GM21528 (cell line): ENCODE data around the gene HSD17B13.
"Not testable (repeated sequence)": the region's sequence is repeated elsewhere in the genome, so short reads cannot be mapped to it uniquely, and the experiment has no call there.

Experiments used
- ATAC-seq: cut with Tn5 transposase; IDR thresholded peaks from one replicate; pipeline ENCODE4 v1.9.1; 2021; ENCODE audit warnings: mild to moderate bottlenecking, moderate library complexity; ENCODE audit not compliant: unreplicated experiment, low FRiP score

Gene HSD17B13

GRCh38 chr4:87317527-87317926 lies 5.2 kb downstream of the HSD17B13 start:
- no peak for ATAC-seq

GRCh38 chr4:87316961-87317360 lies 5.7 kb downstream of the HSD17B13 start:
- no peak for ATAC-seq

- ATAC-seq = not testable (repeated sequence)
Observed at GRCh38 chr4:87315000-87315399, 7.7 kb downstream of the HSD17B13 start.

- no peak for ATAC-seq
Observed at GRCh38 chr4:87313756-87314155, 8.9 kb downstream of the HSD17B13 start.

- no peak for ATAC-seq
Observed at GRCh38 chr4:87311684-87312083, 11.0 kb downstream of the HSD17B13 start.

GRCh38 chr4:87310691-87311335 lies 11.9 kb downstream of the HSD17B13 start:
- ATAC-seq = no peak

- ATAC-seq = no peak
Observed at GRCh38 chr4:87309625-87310024, 13.1 kb downstream of the HSD17B13 start.

- no peak for ATAC-seq
Observed at GRCh38 chr4:87306056-87306455, 16.6 kb downstream of the HSD17B13 start.

GRCh38 chr4:87305562-87305961 lies 17.1 kb downstream of the HSD17B13 start:
- ATAC-seq = no peak

GRCh38 chr4:87304745-87305432 lies 17.8 kb downstream of the HSD17B13 start:
- ATAC-seq = no peak

GRCh38 chr4:87299898-87300297 lies 22.8 kb downstream of the HSD17B13 start:
- ATAC-seq = no peak

- no peak for ATAC-seq
Observed at GRCh38 chr4:87298362-87298761, 24.3 kb downstream of the HSD17B13 start.

GRCh38 chr4:87294911-87295310 lies 27.8 kb downstream of the HSD17B13 start:
- ATAC-seq = not testable (repeated sequence)

GRCh38 chr4:87293889-87294288 lies 28.8 kb downstream of the HSD17B13 start:
- ATAC-seq = not testable (repeated sequence)

- no peak for ATAC-seq
Observed at GRCh38 chr4:87286970-87287369, 35.7 kb downstream of the HSD17B13 start.

- not testable (repeated sequence) for ATAC-seq
Observed at GRCh38 chr4:87284268-87284667, 38.4 kb downstream of the HSD17B13 start.

- ATAC-seq = no peak
Observed at GRCh38 chr4:87283151-87283550, 39.5 kb downstream of the HSD17B13 start.

- no peak for ATAC-seq
Observed at GRCh38 chr4:87281603-87282002, 41.1 kb downstream of the HSD17B13 start.

- no peak for ATAC-seq
Observed at GRCh38 chr4:87278335-87278794, 44.3 kb downstream of the HSD17B13 start.

- ATAC-seq = no peak
Observed at GRCh38 chr4:87275311-87275710, 47.4 kb downstream of the HSD17B13 start.

GRCh38 chr4:87274803-87275202 lies 47.9 kb downstream of the HSD17B13 start:
- no peak for ATAC-seq

GRCh38 chr4:87274327-87274726 lies 48.4 kb downstream of the HSD17B13 start:
- ATAC-seq = no peak
